DND-41 (cell line): ENCODE results near the gene PRELID3B.

Experiments
- EZH2 ChIP-seq: IDR thresholded peaks from 3 replicates; pipeline ENCODE4 v1.6.1; 2012; ENCODE audit warnings: borderline replicate concordance, low read depth, mild to moderate bottlenecking, moderate library complexity, low read length, inconsistent platforms; ENCODE audit not compliant: severe bottlenecking
- TF ChIP-seq, protein P1 (sequence below): IDR thresholded peaks from 2 replicates; pipeline ENCODE4 v1.5.1; 2012; ENCODE audit warnings: borderline replicate concordance, low read length, moderate library complexity, mild to moderate bottlenecking; ENCODE audit not compliant: poor library complexity, severe bottlenecking; ENCODE audit errors: extremely low read depth

DNA sequence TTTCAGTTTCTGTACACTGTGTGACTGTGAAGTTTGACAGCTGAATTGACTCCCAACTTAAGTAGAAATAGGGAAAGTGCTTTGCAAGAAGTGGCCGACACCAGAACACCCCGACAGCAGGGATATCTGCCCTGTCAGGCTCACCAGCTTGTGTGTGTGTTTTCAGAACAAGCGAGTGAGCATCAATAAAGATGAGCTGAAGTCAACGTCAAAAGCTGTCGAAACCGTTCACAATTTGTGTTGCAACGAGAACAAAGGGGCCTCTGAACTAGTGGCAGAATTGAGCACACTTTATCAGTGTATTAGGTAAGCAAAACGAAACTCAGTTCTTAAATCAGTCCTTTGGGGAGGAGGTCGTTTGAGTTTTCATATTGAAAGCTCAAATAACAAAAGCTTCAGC is 50.9 kb downstream of the PRELID3B start:
- no peak for TF ChIP-seq EZH2
- TF ChIP-seq, protein P1, sequence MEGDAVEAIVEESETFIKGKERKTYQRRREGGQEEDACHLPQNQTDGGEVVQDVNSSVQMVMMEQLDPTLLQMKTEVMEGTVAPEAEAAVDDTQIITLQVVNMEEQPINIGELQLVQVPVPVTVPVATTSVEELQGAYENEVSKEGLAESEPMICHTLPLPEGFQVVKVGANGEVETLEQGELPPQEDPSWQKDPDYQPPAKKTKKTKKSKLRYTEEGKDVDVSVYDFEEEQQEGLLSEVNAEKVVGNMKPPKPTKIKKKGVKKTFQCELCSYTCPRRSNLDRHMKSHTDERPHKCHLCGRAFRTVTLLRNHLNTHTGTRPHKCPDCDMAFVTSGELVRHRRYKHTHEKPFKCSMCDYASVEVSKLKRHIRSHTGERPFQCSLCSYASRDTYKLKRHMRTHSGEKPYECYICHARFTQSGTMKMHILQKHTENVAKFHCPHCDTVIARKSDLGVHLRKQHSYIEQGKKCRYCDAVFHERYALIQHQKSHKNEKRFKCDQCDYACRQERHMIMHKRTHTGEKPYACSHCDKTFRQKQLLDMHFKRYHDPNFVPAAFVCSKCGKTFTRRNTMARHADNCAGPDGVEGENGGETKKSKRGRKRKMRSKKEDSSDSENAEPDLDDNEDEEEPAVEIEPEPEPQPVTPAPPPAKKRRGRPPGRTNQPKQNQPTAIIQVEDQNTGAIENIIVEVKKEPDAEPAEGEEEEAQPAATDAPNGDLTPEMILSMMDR, result no peak
